Sigmoid colon (tissue), 4 donors: ENCODE measurements around the gene AKAIN1.

Experiments used
- CTCF ChIP-seq, 4 experiments: fragments of 450-650 bp in 3 of 4; fragments of 200-600 bp in 1 of 4; IDR thresholded peaks; one replicate each; pipeline ENCODE4 v1.5.1; 2016 to 2019; ENCODE audit warnings: antibody characterized with exemption in 4 of 4, mild to moderate bottlenecking in 3 of 4, moderate library complexity in 2 of 4
- EP300 ChIP-seq, 4 donors: sonication (generic); formaldehyde crosslinking; IDR thresholded peaks; one replicate each; pipeline ENCODE4 v1.6.1; 2017; ENCODE audit warnings: antibody characterized with exemption in 4 of 4
- POLR2A ChIP-seq, 2 donors: fragments of 450-650 bp; IDR thresholded peaks; one replicate each; pipeline ENCODE4 v1.6.1; 2016; ENCODE audit warnings: antibody characterized with exemption in 2 of 2, mild to moderate bottlenecking in 2 of 2, moderate library complexity in 2 of 2
- POLR2AphosphoS5 ChIP-seq, 4 donors: sonication (generic); formaldehyde crosslinking; IDR thresholded peaks; one replicate each; pipeline ENCODE4 v1.6.1; 2017; ENCODE audit warnings: antibody characterized with exemption in 4 of 4

GRCh38 chr18:5145168-5145825 lies 51.8 kb downstream of the AKAIN1 start:
- TF ChIP-seq EP300 (IDR thresholded peaks at IDR 0.05) (no peak), CTCF (IDR thresholded peaks at IDR 0.05) (no peak), POLR2AphosphoS5 (IDR thresholded peaks at IDR 0.05) (no peak), POLR2A (IDR thresholded peaks at IDR 0.05) (no peak)
